Non-pigmented ciliary epithelial cell (primary cell): ENCODE data around the gene CD4.

Experiments used
- DNase-seq: peaks from one replicate; pipeline ENCODE4 v3.0.0-alpha.2; 2010; ENCODE audit warnings: low read depth

CD4 gene

GRCh38 chr12:6828781-6829535 lies 39.6 kb downstream of the CD4 start:
- DNase-seq, result no peak

GRCh38 chr12:6829536-6830220 lies 40.4 kb downstream of the CD4 start:
- no peak for DNase-seq

- DNase-seq, result no peak
These were observed 41.1 kb downstream of the CD4 start for GRCh38 chr12:6830286-6830890.

- no peak for DNase-seq
These were observed 41.7 kb downstream of the CD4 start for GRCh38 chr12:6830999-6831398.

- DNase-seq, result no peak
These were observed 42.2 kb downstream of the CD4 start for GRCh38 chr12:6831450-6831995.

GRCh38 chr12:6832125-6832524 lies 42.8 kb downstream of the CD4 start:
- DNase-seq, result no peak

- DNase-seq, result no peak
These were observed 44.0 kb downstream of the CD4 start for GRCh38 chr12:6833189-6833890.

- DNase-seq, result no peak
These were observed 44.9 kb downstream of the CD4 start for GRCh38 chr12:6834254-6834653.

GRCh38 chr12:6834873-6835272 lies 45.5 kb downstream of the CD4 start:
- no peak for DNase-seq

- no peak for DNase-seq
These were observed 47.5 kb downstream of the CD4 start for GRCh38 chr12:6836851-6837250.

- no peak for DNase-seq
These were observed 48.2 kb downstream of the CD4 start for GRCh38 chr12:6837370-6838060.

- no peak for DNase-seq
These were observed 49.5 kb downstream of the CD4 start for GRCh38 chr12:6838854-6839253.

- no peak for DNase-seq
These were observed 50.3 kb downstream of the CD4 start for GRCh38 chr12:6839482-6840201.

GRCh38 chr12:6840330-6840729 lies 51.0 kb downstream of the CD4 start:
- no peak for DNase-seq

GRCh38 chr12:6840761-6841515 lies 51.6 kb downstream of the CD4 start, which contains the start of gene GNB3:
TSS of gene GNB3 (plus strand) at chr12:6840925. CDS start at chr12:6841288, 363 bp downstream.
- no peak for DNase-seq

- no peak for DNase-seq
These were observed 52.7 kb downstream of the CD4 start for GRCh38 chr12:6842075-6842474.

GRCh38 chr12:6843118-6843902 lies 54.0 kb downstream of the CD4 start:
- DNase-seq, result no peak

GRCh38 chr12:6845395-6845794 lies 56.1 kb downstream of the CD4 start:
- DNase-seq, result no peak

GRCh38 chr12:6846316-6846869 lies 57.1 kb downstream of the CD4 start:
- DNase-seq, result no peak
